Measurements from ENCODE around the gene PACSIN3. TPM values are rescaled to one million over a fixed set of nuclear protein-coding genes. Genes with fewer than 3 reads are reported as not detected.
A peak's percentile ranks its signal among the peaks of the same experiment; 100 is the strongest.
"Not testable (repeated sequence)": the region's sequence is repeated elsewhere in the genome, so short reads cannot be mapped to it uniquely, and the experiment has no call there.

The PACSIN3 gene
- total RNA-seq, 1 donor from 2014 or later, result 93.3 TPM

DNA sequence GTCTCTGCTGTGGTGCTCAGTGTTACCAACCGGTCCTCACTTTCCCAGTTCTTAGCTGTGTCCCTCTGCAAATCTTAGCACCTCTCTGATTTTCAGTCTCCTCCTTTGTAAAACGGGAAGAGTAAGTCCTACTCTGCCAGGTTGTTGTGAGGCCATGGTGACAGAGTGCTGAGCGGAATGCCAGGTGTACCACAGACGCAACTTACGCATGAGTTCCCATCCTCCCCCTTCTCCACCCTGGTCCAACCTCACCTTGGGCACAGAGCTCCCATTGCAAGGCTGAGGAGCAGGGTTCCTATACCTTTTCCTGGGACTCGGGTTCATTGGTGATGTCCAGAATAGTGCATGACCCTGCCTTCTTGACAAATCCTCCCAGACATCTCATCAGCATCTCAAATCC lies 21.2 kb upstream of the PACSIN3 start:
- Mint-ChIP-seq H3K4me1 (ENCODE audit: unreplicated experiment) (peaks cover 14% of the 10 kb centered on the region), H3K36me3 (ENCODE audit: unreplicated experiment) (no peaks in the 10 kb centered on the region)

DNA sequence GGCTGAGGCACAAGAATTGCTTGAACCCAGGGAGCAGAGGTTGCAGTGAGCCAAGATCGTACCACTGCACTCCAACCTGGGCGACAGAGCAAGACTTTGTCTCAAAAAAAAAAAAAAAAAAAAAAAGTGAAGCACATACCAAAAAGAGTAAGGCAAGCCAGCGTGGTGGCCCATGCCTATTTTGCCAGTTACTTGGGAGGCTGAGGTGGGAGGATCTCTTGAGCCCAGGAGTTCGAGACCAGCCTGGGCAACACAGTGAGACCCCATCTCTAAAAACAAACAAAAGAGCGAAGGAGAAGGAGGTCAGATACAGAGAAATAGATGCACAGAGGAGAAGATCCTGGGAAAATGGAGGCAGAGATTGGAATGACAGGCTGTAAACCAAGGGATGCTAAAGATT lies 20.3 kb upstream of the PACSIN3 start:
- DNase-seq (ENCODE audit: extremely low spot score, unreplicated experiment); H3K27ac Mint-ChIP-seq (ENCODE audit: unreplicated experiment); H3K9me3 Mint-ChIP-seq (ENCODE audit: unreplicated experiment); H3K4me3 Mint-ChIP-seq (ENCODE audit: unreplicated experiment); H3K27me3 Mint-ChIP-seq (ENCODE audit: unreplicated experiment); H3K36me3 Mint-ChIP-seq (ENCODE audit: unreplicated experiment): not testable (repeated sequence)
- H3K4me1 Mint-ChIP-seq (ENCODE audit: unreplicated experiment), result peaks cover 14% of the 10 kb centered on the region

More for the DNA sequence above, 21.2 kb upstream of the PACSIN3 start:
- Mint-ChIP-seq H3K27me3 (ENCODE audit: unreplicated experiment) (no peaks in the 10 kb centered on the region), H3K9me3 (ENCODE audit: unreplicated experiment) (no peaks in the 10 kb centered on the region), H3K27ac (ENCODE audit: unreplicated experiment) (no peak overlapping the region), H3K4me3 (ENCODE audit: unreplicated experiment) (no peak overlapping the region)
- no peak for DNase-seq (ENCODE audit: extremely low spot score, unreplicated experiment)
- TF ChIP-seq, protein P1, sequence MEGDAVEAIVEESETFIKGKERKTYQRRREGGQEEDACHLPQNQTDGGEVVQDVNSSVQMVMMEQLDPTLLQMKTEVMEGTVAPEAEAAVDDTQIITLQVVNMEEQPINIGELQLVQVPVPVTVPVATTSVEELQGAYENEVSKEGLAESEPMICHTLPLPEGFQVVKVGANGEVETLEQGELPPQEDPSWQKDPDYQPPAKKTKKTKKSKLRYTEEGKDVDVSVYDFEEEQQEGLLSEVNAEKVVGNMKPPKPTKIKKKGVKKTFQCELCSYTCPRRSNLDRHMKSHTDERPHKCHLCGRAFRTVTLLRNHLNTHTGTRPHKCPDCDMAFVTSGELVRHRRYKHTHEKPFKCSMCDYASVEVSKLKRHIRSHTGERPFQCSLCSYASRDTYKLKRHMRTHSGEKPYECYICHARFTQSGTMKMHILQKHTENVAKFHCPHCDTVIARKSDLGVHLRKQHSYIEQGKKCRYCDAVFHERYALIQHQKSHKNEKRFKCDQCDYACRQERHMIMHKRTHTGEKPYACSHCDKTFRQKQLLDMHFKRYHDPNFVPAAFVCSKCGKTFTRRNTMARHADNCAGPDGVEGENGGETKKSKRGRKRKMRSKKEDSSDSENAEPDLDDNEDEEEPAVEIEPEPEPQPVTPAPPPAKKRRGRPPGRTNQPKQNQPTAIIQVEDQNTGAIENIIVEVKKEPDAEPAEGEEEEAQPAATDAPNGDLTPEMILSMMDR (IDR thresholded peaks at IDR 0.05), result no peak

DNA sequence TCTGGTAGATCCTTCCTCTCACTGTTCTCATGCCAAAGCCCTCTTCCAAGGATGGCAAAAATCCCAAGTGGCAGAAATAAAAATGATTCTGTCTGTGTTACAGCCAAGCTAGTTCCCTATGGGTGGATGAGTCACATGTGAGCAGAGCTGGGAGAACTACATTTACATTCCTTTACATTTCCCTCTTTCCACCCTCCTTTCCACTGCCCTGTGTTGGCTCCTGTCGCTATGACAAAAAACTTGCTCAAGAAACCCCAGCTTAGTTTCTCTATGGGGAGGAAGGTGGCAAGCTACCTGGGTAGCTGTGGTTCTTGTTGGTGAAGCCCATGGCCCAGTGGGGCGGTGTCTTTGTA lies 18.4 kb upstream of the PACSIN3 start:
- Mint-ChIP-seq H3K27ac (ENCODE audit: unreplicated experiment) (peak overlapping the region; percentile 90), H3K4me1 (ENCODE audit: unreplicated experiment) (peaks cover 14% of the 10 kb centered on the region), H3K4me3 (ENCODE audit: unreplicated experiment) (peak overlapping the region; percentile 34), H3K36me3 (ENCODE audit: unreplicated experiment) (no peaks in the 10 kb centered on the region), H3K9me3 (ENCODE audit: unreplicated experiment) (no peaks in the 10 kb centered on the region), H3K27me3 (ENCODE audit: unreplicated experiment) (no peaks in the 10 kb centered on the region)
- no peak for DNase-seq (ENCODE audit: extremely low spot score, unreplicated experiment)
- TF ChIP-seq, protein P1 (IDR thresholded peaks at IDR 0.05), result peak; percentile 11

DNA sequence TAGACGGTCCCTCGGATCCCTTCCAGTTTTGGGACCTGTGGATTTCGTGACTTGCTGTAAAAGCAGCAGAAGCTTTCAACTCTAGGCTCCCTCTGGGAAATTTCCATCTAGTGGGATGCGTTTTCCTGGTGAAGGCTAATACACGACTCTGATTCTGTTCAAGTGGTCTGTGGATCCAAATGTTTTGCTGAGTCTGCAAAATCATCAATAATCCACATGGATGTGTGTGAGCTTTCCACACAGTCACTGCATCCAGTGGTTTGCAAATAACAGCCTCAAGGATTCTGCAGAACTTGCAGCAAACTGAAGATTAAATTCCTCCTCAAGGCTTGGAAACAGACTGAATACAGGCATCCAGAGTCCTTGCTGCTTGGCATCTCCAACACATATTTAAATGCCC lies 16.3 kb upstream of the PACSIN3 start:
- no peak for DNase-seq (ENCODE audit: extremely low spot score, unreplicated experiment)
- TF ChIP-seq, protein P1 (IDR thresholded peaks at IDR 0.05), result no peak
- H3K27ac Mint-ChIP-seq (ENCODE audit: unreplicated experiment), result no peak overlapping the region
- no peak overlapping the region for H3K4me3 Mint-ChIP-seq (ENCODE audit: unreplicated experiment)
- H3K4me1 Mint-ChIP-seq (ENCODE audit: unreplicated experiment), result peaks cover 14% of the 10 kb centered on the region
- H3K9me3 Mint-ChIP-seq (ENCODE audit: unreplicated experiment), result no peaks in the 10 kb centered on the region
- no peaks in the 10 kb centered on the region for H3K27me3 Mint-ChIP-seq (ENCODE audit: unreplicated experiment)
- no peaks in the 10 kb centered on the region for H3K36me3 Mint-ChIP-seq (ENCODE audit: unreplicated experiment)

DNA sequence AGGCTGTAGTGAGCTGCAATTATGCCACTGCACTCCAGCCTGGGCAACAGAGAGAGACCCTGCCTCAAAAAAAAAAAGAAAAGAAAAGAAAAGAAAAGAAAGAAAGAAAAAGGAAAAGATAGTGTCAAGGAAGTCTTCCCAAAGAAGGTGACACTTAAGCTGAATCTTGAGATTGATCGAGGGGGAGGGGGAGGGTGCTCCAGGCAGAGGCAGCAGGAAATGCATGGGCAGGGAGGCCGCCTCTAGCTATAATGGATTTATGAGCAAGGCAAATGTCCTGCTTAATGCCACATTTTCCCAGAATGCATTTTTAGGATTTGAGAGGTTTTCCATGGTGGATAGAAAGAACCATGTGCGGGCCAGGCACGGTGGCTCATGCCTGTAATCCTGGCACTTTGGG lies 14.8 kb upstream of the PACSIN3 start:
- H3K27me3 Mint-ChIP-seq (ENCODE audit: unreplicated experiment), result no peaks in the 10 kb centered on the region
- H3K36me3 Mint-ChIP-seq (ENCODE audit: unreplicated experiment), result no peaks in the 10 kb centered on the region
- H3K4me1 Mint-ChIP-seq (ENCODE audit: unreplicated experiment), result peaks cover 14% of the 10 kb centered on the region
- TF ChIP-seq, protein P1 (IDR thresholded peaks at IDR 0.05), result no peak
- H3K27ac Mint-ChIP-seq (ENCODE audit: unreplicated experiment), result no peak overlapping the region
- H3K9me3 Mint-ChIP-seq (ENCODE audit: unreplicated experiment), result no peaks in the 10 kb centered on the region
- DNase-seq (ENCODE audit: extremely low spot score, unreplicated experiment), result no peak
- no peak overlapping the region for H3K4me3 Mint-ChIP-seq (ENCODE audit: unreplicated experiment)

DNA sequence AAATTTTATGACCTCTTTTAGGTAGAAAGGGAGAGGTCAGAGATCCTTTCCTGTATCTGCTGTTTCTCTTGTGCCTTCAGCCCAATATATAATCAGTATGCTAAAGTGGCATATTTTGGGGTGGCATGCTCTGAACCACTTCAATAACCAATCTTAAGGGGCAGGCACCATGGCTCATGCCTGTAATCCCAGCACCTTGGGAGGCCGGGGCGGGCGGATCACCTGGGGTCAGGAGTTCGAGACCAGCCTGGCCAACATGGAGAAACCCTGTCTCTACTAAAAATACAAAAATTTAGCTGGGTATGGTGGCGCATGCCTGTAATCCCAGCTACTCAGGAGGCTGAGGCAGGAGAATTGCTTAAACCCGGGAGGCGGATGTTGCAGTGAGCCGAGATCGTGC lies 11.9 kb upstream of the PACSIN3 start:
- H3K4me1 Mint-ChIP-seq (ENCODE audit: unreplicated experiment), result peaks cover 19% of the 10 kb centered on the region
- not testable (repeated sequence) for H3K27me3 Mint-ChIP-seq (ENCODE audit: unreplicated experiment)

More for the DNA sequence above, 11.9 kb upstream of the PACSIN3 start:
- not testable (repeated sequence) for DNase-seq (ENCODE audit: extremely low spot score, unreplicated experiment); H3K27ac Mint-ChIP-seq (ENCODE audit: unreplicated experiment); H3K36me3 Mint-ChIP-seq (ENCODE audit: unreplicated experiment); H3K9me3 Mint-ChIP-seq (ENCODE audit: unreplicated experiment); H3K4me3 Mint-ChIP-seq (ENCODE audit: unreplicated experiment)

Measured in osteocyte (in vitro differentiated cells).